T-helper 1 cell (primary cell): ENCODE data around the gene NFAT5.
"Not testable (repeated sequence)": the region's sequence is repeated elsewhere in the genome, so short reads cannot be mapped to it uniquely, and the experiment has no call there.

Experiments
- DNase-seq, 5 donors: peaks; one replicate each; pipeline ENCODE4 v3.0.0-alpha.2; 2012 to 2020

Gene NFAT5

DNA sequence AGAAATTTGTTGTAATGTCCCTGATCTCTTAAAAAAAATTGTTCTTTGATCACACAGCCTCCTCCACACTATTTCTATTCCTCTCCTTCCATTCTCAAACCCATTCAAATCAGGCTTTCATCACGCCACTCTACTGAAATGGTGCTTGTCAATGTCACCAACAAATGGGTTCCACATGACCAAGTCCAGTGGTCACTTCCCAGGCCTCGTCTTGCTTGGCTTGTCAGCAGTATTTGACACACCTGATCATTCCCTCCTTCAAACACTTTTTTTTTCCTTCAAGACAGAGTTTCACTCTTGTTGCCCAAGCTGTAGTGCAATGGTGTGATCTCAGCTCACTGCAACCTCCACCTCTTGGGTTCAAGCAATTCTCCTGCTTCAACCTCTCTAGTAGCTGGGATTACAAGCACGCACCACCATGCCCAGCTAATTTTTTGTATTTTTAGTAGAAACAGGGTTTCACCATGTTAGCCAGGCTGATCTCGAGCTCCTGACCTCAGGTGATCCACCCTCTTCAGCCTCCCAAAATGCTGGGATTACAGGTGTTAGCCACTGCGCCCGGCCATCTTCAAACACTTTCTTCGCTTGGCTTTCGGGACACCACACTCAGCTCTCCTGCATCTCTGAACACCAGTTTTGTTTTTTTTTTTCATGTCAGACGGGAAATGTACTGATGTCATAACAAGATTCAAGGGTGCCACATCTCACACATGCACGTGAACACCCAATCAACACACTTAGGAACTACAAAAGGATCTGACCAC lies 142.3 kb downstream of the NFAT5 start:
- DNase-seq: no peak

GRCh38 chr16:69709456-69710084 lies 143.8 kb downstream of the NFAT5 start:
- DNase-seq: peak in 1 of 5 donors; percentile 57

- DNase-seq: no peak
These were observed 145.5 kb downstream of the NFAT5 start for GRCh38 chr16:69711115-69711740.

DNA sequence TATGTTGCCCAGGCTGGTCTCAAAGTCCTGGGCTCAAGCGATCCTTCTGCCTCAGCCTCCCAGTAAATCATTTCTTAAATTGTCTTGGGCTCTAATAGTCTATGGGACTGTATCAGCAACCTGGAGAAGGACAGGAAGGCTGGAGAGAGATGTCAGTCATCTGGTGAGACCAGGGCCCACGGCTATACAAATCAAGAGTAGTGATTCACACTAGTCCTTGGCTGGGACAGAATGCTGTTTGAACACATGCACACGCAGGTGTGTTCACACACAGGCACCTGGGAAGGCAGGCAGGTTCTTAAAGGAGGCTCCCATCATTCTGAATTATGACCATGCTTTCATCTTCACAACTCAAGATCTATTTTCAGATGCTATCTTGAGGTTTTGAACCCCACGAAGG lies 146.5 kb downstream of the NFAT5 start:
- no peak for DNase-seq

DNA sequence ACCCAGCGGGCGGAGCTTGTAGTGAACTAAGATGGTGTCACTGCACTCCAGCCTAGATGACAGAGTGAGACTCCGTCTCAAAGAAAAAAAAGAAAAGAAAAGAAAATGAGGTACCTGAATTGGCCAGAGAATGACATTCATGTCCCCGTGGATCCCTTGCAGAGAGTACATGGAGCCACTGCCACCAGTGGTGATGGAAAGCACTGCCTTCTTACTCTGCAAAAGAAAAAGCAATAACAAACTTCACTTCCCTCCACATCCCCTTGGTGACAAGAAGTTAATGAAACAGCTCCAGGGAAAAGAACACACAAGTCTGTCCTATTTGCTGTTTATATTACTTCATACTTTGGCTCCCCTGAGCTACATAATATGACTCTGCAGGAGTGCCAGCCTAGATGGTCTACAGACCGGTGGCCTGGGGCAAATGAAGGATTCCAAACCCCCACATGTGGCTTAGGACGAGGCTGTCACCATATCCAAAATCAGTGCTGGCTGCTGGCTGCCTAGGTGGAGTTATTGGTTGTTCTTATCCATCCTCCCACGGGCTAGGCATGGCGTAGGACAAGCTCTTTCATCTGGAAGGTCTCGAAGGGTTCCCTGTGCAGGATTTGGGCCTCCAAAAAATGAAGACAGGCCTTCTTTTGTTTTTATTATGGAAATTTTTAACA lies 147.3 kb downstream of the NFAT5 start:
- DNase-seq: no peak

DNA sequence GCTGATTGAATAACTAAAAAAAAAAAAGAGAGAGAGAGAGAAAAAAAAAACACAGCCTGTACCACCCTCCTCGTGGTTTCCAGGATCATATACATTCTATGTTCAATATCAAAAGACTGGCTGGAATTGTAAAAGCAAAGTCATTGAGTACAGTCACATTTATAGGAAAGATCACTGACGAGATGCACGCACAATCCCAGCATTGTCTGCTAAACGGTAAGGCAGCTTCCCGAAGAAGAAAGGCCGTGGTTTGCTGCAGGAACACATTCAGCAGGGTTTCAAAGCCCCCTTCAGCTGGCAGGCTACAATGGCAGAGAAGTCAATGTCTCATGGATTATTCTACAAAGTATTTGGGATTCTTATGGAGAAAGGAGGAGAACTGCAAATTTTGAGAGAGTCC lies 151.3 kb downstream of the NFAT5 start:
- DNase-seq: no peak

- DNase-seq: no peak
These were observed 152.5 kb downstream of the NFAT5 start for GRCh38 chr16:69718111-69718764.

- no peak for DNase-seq
These were observed 155.2 kb downstream of the NFAT5 start for GRCh38 chr16:69720822-69721430.

GRCh38 chr16:69721441-69721957 lies 155.7 kb downstream of the NFAT5 start:
- no peak for DNase-seq

DNA sequence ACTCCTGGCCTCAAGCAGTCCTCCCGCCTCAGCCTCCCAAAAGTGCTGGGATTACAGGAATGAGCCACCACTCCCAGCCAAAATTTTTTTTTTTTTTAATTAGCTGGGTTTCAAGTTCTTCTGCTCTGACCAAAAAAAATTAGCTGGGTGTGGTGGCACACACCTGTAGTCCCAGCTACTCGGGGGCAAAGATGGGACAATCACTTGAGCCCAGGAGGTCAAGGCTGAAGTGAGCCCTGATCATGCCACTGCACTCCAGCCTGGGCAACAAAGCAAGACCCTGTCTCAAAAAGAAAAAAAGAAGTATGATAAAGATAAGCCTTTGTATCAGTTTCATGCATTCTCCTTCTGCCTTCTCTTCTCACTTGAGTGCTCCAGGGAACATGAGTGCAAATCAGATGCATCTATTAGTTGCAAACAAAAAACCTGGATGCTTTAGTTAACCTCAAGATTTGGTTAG lies 158.7 kb downstream of the NFAT5 start:
- no peak for DNase-seq

DNA sequence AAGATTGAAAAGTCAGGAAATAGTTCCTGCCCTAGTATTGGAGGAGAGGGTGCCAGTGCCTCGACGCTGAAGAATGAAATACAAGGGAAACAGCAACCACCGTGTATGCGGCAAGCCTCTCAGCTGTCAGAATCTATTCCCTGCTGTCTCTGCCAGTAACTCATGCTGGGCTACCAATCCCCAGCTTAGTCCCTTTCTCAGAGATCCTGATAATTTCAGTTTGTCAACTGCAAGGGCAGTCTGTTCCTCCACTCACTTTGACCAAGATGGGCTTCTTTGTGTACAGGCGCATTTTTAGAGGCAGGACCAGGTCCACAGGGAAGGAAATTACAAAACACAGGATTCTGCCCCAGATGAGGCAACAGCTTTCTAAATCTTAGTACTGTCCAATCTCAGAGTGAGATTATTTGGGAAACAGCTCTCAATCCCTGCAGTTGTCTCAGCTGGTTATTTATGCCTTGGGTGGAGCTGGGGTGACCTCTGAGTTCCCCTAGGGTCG lies 159.3 kb downstream of the NFAT5 start:
- no peak for DNase-seq

DNA sequence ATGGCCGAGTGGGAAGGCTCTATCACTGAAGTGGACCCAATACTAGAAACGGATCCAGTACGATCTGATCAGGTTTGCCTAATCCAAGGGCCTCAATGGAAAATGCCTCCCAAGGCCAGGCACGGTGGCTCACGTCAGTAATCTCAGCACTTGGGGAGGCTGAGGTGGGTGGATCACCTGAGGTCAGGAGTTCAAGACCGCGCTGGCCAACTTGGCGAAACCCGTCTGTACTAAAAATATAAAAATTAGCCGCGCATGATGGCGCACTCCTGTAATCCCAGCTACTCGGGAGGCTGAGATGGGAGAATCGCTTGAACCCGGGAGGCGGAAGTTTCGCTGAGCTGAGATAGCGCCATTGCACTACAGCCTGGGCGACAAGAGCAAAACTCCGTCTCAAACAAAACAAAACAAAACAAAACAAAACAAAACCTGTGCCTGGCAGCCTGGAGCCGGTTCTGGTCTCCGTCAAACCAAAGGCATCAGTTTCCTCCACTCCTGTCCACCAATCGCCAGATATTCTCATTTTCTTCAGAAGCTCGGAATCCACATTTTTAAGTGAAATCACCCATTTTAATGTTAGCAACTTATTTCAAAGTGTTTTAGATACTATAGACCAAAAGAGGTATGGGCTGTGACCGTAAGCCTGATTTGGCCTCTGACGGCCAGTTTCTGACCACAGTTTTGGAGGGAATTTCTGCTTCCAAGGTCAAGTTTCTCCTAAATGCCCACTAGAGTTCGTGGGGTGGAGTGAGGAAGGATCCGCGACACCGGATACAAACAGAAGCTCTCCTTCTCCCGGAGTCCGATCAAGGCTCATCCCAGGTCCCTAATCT lies 159.9 kb downstream of the NFAT5 start:
- DNase-seq: no peak

DNA sequence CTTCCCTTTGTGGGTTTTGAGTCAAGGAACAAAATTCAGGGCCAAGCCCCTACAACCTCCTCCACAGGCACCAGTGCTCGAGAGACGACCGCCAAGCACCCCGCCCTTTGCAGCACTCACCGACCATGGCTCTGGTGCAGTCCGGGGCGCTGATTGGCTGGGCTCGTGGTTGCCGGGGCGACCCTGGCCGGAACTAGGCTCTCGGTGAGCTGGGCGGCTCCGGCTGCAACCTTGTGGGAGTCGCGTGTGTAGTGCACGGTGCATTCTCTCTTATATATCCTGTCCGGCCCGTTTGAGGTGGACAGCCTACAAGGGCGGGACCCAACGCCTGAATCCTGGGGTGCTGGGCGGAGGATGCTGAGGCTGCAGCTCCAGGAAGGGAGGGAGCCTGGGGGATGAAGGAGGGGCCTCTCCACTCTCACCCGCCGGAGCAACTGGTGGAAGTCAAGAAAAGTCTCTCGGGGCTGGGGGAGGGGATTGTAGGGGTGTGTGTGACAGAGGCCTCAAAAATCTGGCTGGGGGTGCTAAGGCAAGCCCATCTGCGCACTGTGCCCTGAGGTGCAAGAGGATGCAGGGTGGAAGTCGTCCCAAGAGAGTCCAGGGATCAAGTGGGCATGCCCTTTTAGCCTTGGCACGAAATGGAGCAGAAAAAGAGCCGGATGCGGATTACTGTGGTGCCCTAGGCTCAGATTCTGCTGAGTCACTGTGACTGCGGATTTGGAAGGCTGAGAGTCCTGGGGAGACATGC lies 160.7 kb downstream of the NFAT5 start, which contains the start of gene NQO1:
Gene NQO1, minus strand, starts transcription at position 248 of the 748 bp plus-strand sequence. Its CDS starts 121 bp downstream, at position 127.
- DNase-seq: peak; percentile 59 to 89 (median 68)

DNA sequence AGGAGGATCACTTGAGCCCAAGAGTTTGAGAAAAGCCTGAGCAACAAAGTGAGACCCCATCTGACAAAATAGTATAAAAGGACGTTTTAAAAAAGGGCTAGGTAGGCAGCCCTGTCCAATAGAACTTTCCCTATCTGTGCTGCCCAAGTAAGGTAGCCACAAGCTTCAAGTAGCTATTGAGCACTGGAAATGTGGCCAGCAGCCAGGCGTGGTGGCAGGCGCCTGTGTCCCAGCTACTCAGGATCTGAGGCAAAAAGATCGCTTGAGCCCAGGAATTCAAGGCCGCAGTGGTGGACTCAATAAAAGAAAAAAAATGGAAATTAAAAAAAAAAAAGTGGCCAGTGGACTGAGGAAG lies 162.1 kb downstream of the NFAT5 start:
- no peak for DNase-seq

- not testable (repeated sequence) for DNase-seq
These were observed 163.3 kb downstream of the NFAT5 start for GRCh38 chr16:69729030-69729429.

GRCh38 chr16:69731280-69731679 lies 165.5 kb downstream of the NFAT5 start:
- DNase-seq: not testable (repeated sequence)

- DNase-seq: no peak
These were observed 166.3 kb downstream of the NFAT5 start for GRCh38 chr16:69732101-69732500.

- no peak for DNase-seq
These were observed 175.8 kb downstream of the NFAT5 start for GRCh38 chr16:69741519-69741918.

GRCh38 chr16:69741951-69742904 lies 176.5 kb downstream of the NFAT5 start:
- DNase-seq: no peak
